Endothelial cell of umbilical vein (primary cell): ENCODE measurements around the gene TENT4B. TPM values are rescaled to one million over a fixed set of nuclear protein-coding genes. Genes with fewer than 3 reads are reported as not detected.

Source experiments
- BruUV-seq: library from RNA; stranded (reverse); fragments of 400-500 nt; replicated peaks from 2 replicates; lab custom pipeline; 2021; lab: Mats Ljungman, UMichigan
- CTCF ChIA-PET: fragments of 300-600, 350-600 bp; sonication (Branson Sonifier 250); formaldehyde crosslinking; loops from one replicate; lab custom pipeline; 2021; ENCODE audit warnings: antibody characterized with exemption, inconsistent platforms; lab: Charles Lee
- POLR2A ChIA-PET: fragments of 300-600, 350-600 bp; sonication (Branson Sonifier 250); formaldehyde crosslinking; loops from one replicate; lab custom pipeline; 2021; ENCODE audit warnings: antibody characterized with exemption, inconsistent platforms; lab: Charles Lee
- DNase-seq: peaks from one replicate; pipeline ENCODE4 v3.0.0-alpha.2; 2011; ENCODE audit warnings: low read depth, low spot score
- FAIRE-seq: peaks from 2 replicates; lab custom pipeline; 2011; peaks lifted over from hg19 to GRCh38; lab: Jason Lieb, UNC
- H2AFZ ChIP-seq: 2 replicates; pipeline ENCODE4 v1.6.0; 2012; ENCODE audit warnings: low read depth, low read length, control low read depth, inconsistent platforms
- H3K27ac ChIP-seq: 2 replicates; pipeline ENCODE4 v1.5.1; 2011; ENCODE audit warnings: low read depth, mild to moderate bottlenecking, control low read depth, low read length, moderate library complexity; ENCODE audit not compliant: insufficient read depth
- H3K27me3 ChIP-seq, 2 experiments: 2 replicates each; pipeline versions ENCODE4 v1.6.0 to v1.6.1; 2011; ENCODE audit warnings: low read length in 2 of 2, mixed read lengths in 1 of 2; ENCODE audit not compliant: control insufficient read depth in 2 of 2, insufficient read depth in 2 of 2
- H3K36me3 ChIP-seq, 2 experiments: 2 replicates in 1 of 2; 3 replicates in 1 of 2; pipeline ENCODE4 v1.5.1; 2011; ENCODE audit warnings: low read length in 2 of 2, mild to moderate bottlenecking in 1 of 2, moderate library complexity in 1 of 2; ENCODE audit not compliant: control insufficient read depth in 2 of 2, insufficient read depth in 2 of 2; ENCODE audit errors: extremely low read depth in 1 of 2
- H3K4me1 ChIP-seq: 3 replicates; pipeline ENCODE4 v1.5.1; 2011; ENCODE audit warnings: mild to moderate bottlenecking, low read length; ENCODE audit not compliant: control insufficient read depth, insufficient read depth; ENCODE audit errors: extremely low read depth
- H3K4me2 ChIP-seq: 2 replicates; pipeline ENCODE4 v1.6.1; 2011; ENCODE audit warnings: low read length, control low read depth, mixed read lengths; ENCODE audit not compliant: insufficient read depth
- H3K4me3 ChIP-seq, 3 experiments: fragments of 200-600 bp in 1 of 3; sonication (generic), shearing (Covaris generic) in 1 of 3; replicated peaks in 1 of 3; 2 replicates each; pipeline ENCODE4 v1.5.1; 2011 to 2016; ENCODE audit warnings: control low read depth in 3 of 3, low read length in 3 of 3, mild to moderate bottlenecking in 2 of 3, inconsistent platforms in 1 of 3, low read depth in 1 of 3, moderate library complexity in 1 of 3; ENCODE audit not compliant: insufficient read depth in 1 of 3
- H3K79me2 ChIP-seq: 2 replicates; pipeline ENCODE4 v1.6.0; 2012; ENCODE audit warnings: low read length, inconsistent platforms; ENCODE audit not compliant: control insufficient read depth, insufficient read depth
- H3K9ac ChIP-seq: replicated peaks from 2 replicates; pipeline ENCODE3; 2011; ENCODE audit warnings: low read length, control low read depth; ENCODE audit not compliant: insufficient read depth; ENCODE audit errors: extremely low read depth
- H3K9me1 ChIP-seq: replicated peaks from 3 replicates; pipeline ENCODE4 v1.6.0; 2011; ENCODE audit warnings: mild to moderate bottlenecking, low read length; ENCODE audit not compliant: control insufficient read depth, insufficient read depth; ENCODE audit errors: extremely low read depth
- H3K9me3 ChIP-seq: replicated peaks from 2 replicates; pipeline ENCODE4 v1.5.1; 2012; ENCODE audit warnings: low read length, inconsistent platforms; ENCODE audit not compliant: control insufficient read depth, insufficient read depth
- H4K20me1 ChIP-seq: replicated peaks from 2 replicates; pipeline ENCODE3; 2011; ENCODE audit warnings: mild to moderate bottlenecking, low read length; ENCODE audit not compliant: control insufficient read depth, insufficient read depth; ENCODE audit errors: extremely low read depth
- CTCF ChIP-seq, 2 donors: IDR thresholded peaks; 1 replicate in 1 of 2; 2 replicates in 1 of 2; pipeline ENCODE4 v1.5.1; 2011; ENCODE audit warnings: low read length in 2 of 2, mild to moderate bottlenecking in 2 of 2, moderate library complexity in 2 of 2, control low read depth in 1 of 2, inconsistent platforms in 1 of 2, low read depth in 1 of 2; ENCODE audit not compliant: insufficient read depth in 1 of 2; ENCODE audit errors: extremely low read depth in 1 of 2
- EZH2 ChIP-seq: IDR thresholded peaks from 2 replicates; pipeline ENCODE4 v1.6.1; 2012; ENCODE audit warnings: borderline replicate concordance, low read depth, mild to moderate bottlenecking, moderate library complexity, low read length, inconsistent platforms; ENCODE audit not compliant: severe bottlenecking
- FOS ChIP-seq: IDR thresholded peaks from 2 replicates; pipeline ENCODE4 v1.6.1; 2011; ENCODE audit warnings: mild to moderate bottlenecking, low read length, moderate library complexity, borderline replicate concordance; ENCODE audit not compliant: insufficient read depth
- GATA2 ChIP-seq: IDR thresholded peaks from 2 replicates; pipeline ENCODE4 v1.7.0; 2011; ENCODE audit warnings: low read depth, mild to moderate bottlenecking, moderate library complexity, mixed read lengths, low read length; ENCODE audit not compliant: insufficient read length, insufficient read depth
- JUN ChIP-seq: IDR thresholded peaks from 2 replicates; pipeline ENCODE4 v1.6.1; 2011; ENCODE audit warnings: borderline replicate concordance, low read depth; ENCODE audit not compliant: insufficient read length, insufficient read depth
- MAX ChIP-seq: IDR thresholded peaks from 2 replicates; pipeline ENCODE4 v1.6.1; 2011; ENCODE audit not compliant: insufficient read depth, insufficient read length
- MYC ChIP-seq: IDR thresholded peaks from one replicate; pipeline ENCODE4 v1.6.1; 2011; ENCODE audit warnings: mild to moderate bottlenecking, low read depth, low read length
- POLR2A ChIP-seq: IDR thresholded peaks from 2 replicates; pipeline ENCODE4 v1.6.1; 2012; ENCODE audit warnings: low read depth, mild to moderate bottlenecking, control low read depth, low read length
- POLR2AphosphoS5 ChIP-seq: IDR thresholded peaks from 2 replicates; pipeline ENCODE4 v1.6.1; 2012; ENCODE audit warnings: low read depth, mild to moderate bottlenecking, control low read depth, low read length, moderate library complexity; ENCODE audit not compliant: insufficient read depth
- dilution Hi-C: fragments of 300-500 bp; cut with MboI; formaldehyde crosslinking; loops from one replicate; pipeline ENCODE4 v1.15.0; 2019; ENCODE audit warnings: low sequenced_read_pairs; ENCODE audit not compliant: extremely low pct_ligation_motif_present
- intact Hi-C: fragments of 100-400 bp; cut with micrococcal nuclease; formaldehyde crosslinking; loops from one replicate; pipeline ENCODE4 v1.10.0; 2022
- polyA plus RNA-seq, 4 experiments: library from polyadenylated mRNA; depleted of rRNA in 3 of 4; stranded (reverse) in 3 of 4; unstranded in 1 of 4; fragments of >200 nt; gene quantifications; 2 replicates each; pipeline versions ENCODE4 v1.2.1 to v1.2.3, GENCODE V29; 2011 to 2012; ENCODE audit warnings: missing spikeins in 1 of 4
- total RNA-seq: library from RNA; stranded (reverse); gene quantifications from 2 replicates; pipeline ENCODE4 v1.2.3, GENCODE V29; 2021

TENT4B gene
- total and polyA plus RNA-seq, 2 donors (not counting 3 experiments of a cell fraction or from before 2014, with no cell fraction given) = 4.2 to 13.1 TPM

GRCh38 chr16:50133214-50133613 lies 19.9 kb upstream of the TENT4B start:
- ChIA-PET POLR2A (no interaction called here), CTCF (interaction anchor here (1.6 to 1.7 kb wide), 2 partner anchors 66 to 77 kb away, joined by 5 read pairs; no protein-coding TSS in a partner anchor)
- Histone ChIP-seq H3K4me2 (no peak overlapping the region), H3K4me1 (no peaks in the 10 kb centered on the region), H3K36me3 (no peaks in the 10 kb centered on the region), H3K79me2 (no peaks in the 10 kb centered on the region), H4K20me1 (no peaks in the 10 kb centered on the region), H3K9me3 (no peaks in the 10 kb centered on the region), H2AFZ (no peak overlapping the region), H3K4me3 (no peak overlapping the region), H3K9me1 (no peaks in the 10 kb centered on the region), H3K27ac (no peak overlapping the region), H3K27me3 (no peaks in the 10 kb centered on the region), H3K9ac (no peak overlapping the region)
- no peak for FAIRE-seq
- intact Hi-C loops (no loop called here), dilution Hi-C loops (no loop called here)
- no TSS peak for BruUV-seq
- no peak for TF ChIP-seq JUN
- no peak for TF ChIP-seq CTCF (IDR thresholded peaks at IDR 0.05; ENCODE audit: extremely low read depth in 1 of 2, insufficient read depth in 1 of 2, low read depth in 1 of 2, low read length in 2 of 2)
- no peak for TF ChIP-seq FOS
- no peak for TF ChIP-seq MYC
- TF ChIP-seq POLR2AphosphoS5 = no peak
- no peak for TF ChIP-seq MAX
- TF ChIP-seq GATA2 = no peak
- no peak for TF ChIP-seq POLR2A
- no peak for TF ChIP-seq EZH2
- DNase-seq = no peak
